Kidney (tissue), 14 donors: ENCODE measurements around the gene PTGFRN. TPM values are rescaled to one million over a fixed set of nuclear protein-coding genes. Genes with fewer than 3 reads are reported as not detected.

Experiments used
- DNase-seq, 5 donors: peaks; one replicate each; pipeline ENCODE4 v3.0.0-alpha.2; 2013 to 2020
- FAIRE-seq: peaks from 2 replicates; lab custom pipeline; 2012; peaks lifted over from hg19 to GRCh38; lab: Jason Lieb, UNC
- H3K27ac ChIP-seq, 2 donors: one replicate each; pipeline ENCODE4 v1.7.0; 2013; ENCODE audit warnings: low read depth in 2 of 2, low read length in 2 of 2, inconsistent platforms in 1 of 2
- H3K27me3 ChIP-seq: one replicate; pipeline ENCODE4 v1.7.1; 2013; ENCODE audit warnings: low read length, inconsistent platforms; ENCODE audit not compliant: control insufficient read depth, insufficient read depth
- H3K36me3 ChIP-seq, 3 donors: one replicate each; pipeline versions ENCODE4 v1.7.0 to v1.7.1; 2013; ENCODE audit warnings: low read length in 3 of 3, control low read depth in 1 of 3, inconsistent platforms in 1 of 3; ENCODE audit not compliant: insufficient read depth in 3 of 3, control insufficient read depth in 2 of 3
- H3K4me1 ChIP-seq, 3 donors: one replicate each; pipeline versions ENCODE4 v1.7.0 to v1.7.1; 2013; ENCODE audit warnings: low read length in 3 of 3, inconsistent platforms in 1 of 3, low read depth in 1 of 3; ENCODE audit not compliant: control insufficient read depth in 2 of 3, insufficient read depth in 2 of 3
- H3K4me3 ChIP-seq, 3 donors: one replicate each; pipeline versions ENCODE4 v1.7.0 to v1.8.1; 2013; ENCODE audit warnings: low read length in 3 of 3, control low read depth in 1 of 3, inconsistent platforms in 1 of 3
- H3K9ac ChIP-seq, 3 donors: one replicate each; pipeline versions ENCODE4 v1.7.0 to v1.7.1; 2013; ENCODE audit warnings: low read length in 3 of 3, control low read depth in 1 of 3, inconsistent platforms in 1 of 3
- H3K9me3 ChIP-seq, 3 donors: one replicate each; pipeline versions ENCODE4 v1.7.0 to v1.7.1; 2013; ENCODE audit warnings: low read length in 3 of 3, control low read depth in 1 of 3, inconsistent platforms in 1 of 3; ENCODE audit not compliant: control insufficient read depth in 2 of 3, insufficient read depth in 1 of 3
- CTCF ChIP-seq: IDR thresholded peaks from 3 replicates; pipeline ENCODE4 v1.5.1; 2012; ENCODE audit warnings: mild to moderate bottlenecking, moderate library complexity, borderline replicate concordance; ENCODE audit not compliant: insufficient read depth; ENCODE audit errors: extremely low read depth
- intact Hi-C: fragments of 100-400 bp; cut with DNase I; formaldehyde crosslinking; loops from one replicate; pipeline ENCODE4 v1.11.1; 2022
- polyA plus RNA-seq: library from polyadenylated mRNA; stranded (reverse); fragments of 350-450 nt; fragmentation: Illumina TruSeq; extraction: RNeasy Lipid Tissue Mini Kit (QIAGEN cat#74804); gene quantifications from one replicate; pipeline ENCODE4 v1.2.3, GENCODE V29; 2014; ENCODE audit warnings: low read depth, low replicate concordance; ENCODE audit not compliant: insufficient read depth
- total RNA-seq: library from RNA; stranded (reverse); fragmentation: NEBNext Ultra II Directional; extraction: Animal tissue kit (Norgen Biotek cat#: 25700); gene quantifications from one replicate; pipeline ENCODE4 v1.2.1, GENCODE V29; 2021
- donor health status: control.
- donor health status: control.
- donor health status: control.
- donor health status: control.
- donor health status: control.
- donor health status: DM: yes; HTN: yes; CAD: no.
- donor health status: Normal renal cell carcinoma (clear cell type).

PTGFRN gene
- total and polyA plus RNA-seq, 2 donors from 2014 or later: 16.4 to 44.8 TPM

GRCh38 chr1:116931016-116931918, 21.6 kb downstream of the PTGFRN start:
- no peak for FAIRE-seq
- intact Hi-C loops: no loop called here
- no peak for TF ChIP-seq CTCF

GRCh38 chr1:116933606-116934515, 24.1 kb downstream of the PTGFRN start:
- DNase-seq (no peak), FAIRE-seq (no peak)
- no peak overlapping the region for H3K9ac ChIP-seq
- H3K9me3 ChIP-seq: no peaks in the 10 kb centered on the region
- no peaks in the 10 kb centered on the region for H3K4me1 ChIP-seq
- no peak for TF ChIP-seq CTCF
- intact Hi-C loops: no loop called here
- no peaks in the 10 kb centered on the region for H3K36me3 ChIP-seq
- H3K27ac ChIP-seq: no peak overlapping the region
- no peak overlapping the region for H3K4me3 ChIP-seq
- no peaks in the 10 kb centered on the region for H3K27me3 ChIP-seq

More at GRCh38 chr1:116931016-116931918, 21.6 kb downstream of the PTGFRN start:
- Histone ChIP-seq H3K4me1 (no peaks in the 10 kb centered on the region), H3K4me3 (no peak overlapping the region), H3K9me3 (no peaks in the 10 kb centered on the region), H3K9ac (no peak overlapping the region), H3K27me3 (no peaks in the 10 kb centered on the region), H3K27ac (no peak overlapping the region), H3K36me3 (no peaks in the 10 kb centered on the region)
- no peak for DNase-seq

- H3K9ac ChIP-seq: no peak overlapping the region
- no peak overlapping the region for H3K27ac ChIP-seq
- no peak for DNase-seq
- intact Hi-C loops: no loop called here
- no peaks in the 10 kb centered on the region for H3K36me3 ChIP-seq
- H3K9me3 ChIP-seq: no peaks in the 10 kb centered on the region
- no peak for TF ChIP-seq CTCF
- H3K4me3 ChIP-seq: no peak overlapping the region
- no peaks in the 10 kb centered on the region for H3K27me3 ChIP-seq
- no peaks in the 10 kb centered on the region for H3K4me1 ChIP-seq
- no peak for FAIRE-seq
Observed at GRCh38 chr1:116934586-116935207, 25.0 kb downstream of the PTGFRN start.
